Kasumi-1 (cell line): ENCODE results near the gene CHST14.

Source experiments
- DNase-seq, 2 experiments: peaks; one replicate each; lab custom pipeline; 2025; lab: John Stamatoyannopoulos, UW

CHST14 gene

DNA sequence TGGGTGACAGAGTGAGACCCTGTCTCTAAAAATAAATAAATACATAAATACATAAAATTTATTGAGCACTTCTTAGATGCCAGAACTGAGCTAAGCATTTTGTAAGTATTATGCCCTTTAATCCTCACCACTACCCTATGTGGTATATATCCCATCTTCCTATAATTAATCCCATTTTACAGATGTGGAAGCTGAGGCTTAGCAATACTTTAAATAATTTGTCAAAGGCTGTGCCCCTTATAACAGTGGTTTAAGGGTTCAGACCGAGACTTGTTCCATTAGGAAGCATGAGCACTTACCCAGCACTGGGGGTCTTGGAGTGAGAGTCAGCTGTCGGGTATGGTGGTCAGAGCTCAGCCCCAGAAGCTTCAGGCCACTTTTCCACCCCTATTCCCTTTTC, 7.5 kb upstream of the CHST14 start:
- DNase-seq, result no peak

DNA sequence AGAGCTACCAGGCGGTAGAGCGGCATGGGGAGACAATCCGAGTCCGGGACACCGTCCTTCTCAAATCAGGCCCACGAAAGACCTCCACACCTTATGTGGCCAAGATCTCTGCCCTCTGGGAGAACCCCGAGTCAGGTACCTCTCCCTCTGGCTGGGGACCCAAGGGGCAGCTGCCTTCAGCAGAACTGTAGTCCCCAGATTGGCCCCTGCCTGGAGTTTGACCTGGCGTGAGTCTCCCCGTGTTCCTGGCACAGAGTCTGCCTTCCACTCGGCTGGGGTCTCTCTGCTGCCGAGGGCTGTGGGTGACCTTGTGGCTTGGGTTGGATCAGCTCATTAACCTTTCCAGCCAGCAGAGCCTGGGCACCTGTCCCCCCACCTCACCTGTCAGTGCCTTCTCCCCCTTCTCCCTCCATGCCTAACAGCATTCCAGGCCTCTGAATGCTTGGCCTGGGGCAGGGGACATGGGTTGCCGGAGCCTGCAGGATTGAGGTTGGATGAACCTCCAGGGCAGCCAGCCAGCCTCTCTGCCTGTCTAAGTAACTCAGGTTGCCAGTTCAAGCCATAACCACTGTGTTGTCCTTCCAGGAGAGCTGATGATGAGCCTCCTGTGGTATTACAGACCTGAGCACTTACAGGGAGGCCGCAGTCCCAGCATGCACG, 6.8 kb upstream of the CHST14 start:
- DNase-seq, result no peak

GRCh38 chr15:40464595-40465185, 6.1 kb upstream of the CHST14 start:
- DNase-seq, result no peak

- DNase-seq, result no peak
These were observed 4.8 kb upstream of the CHST14 start for GRCh38 chr15:40465939-40466338.

DNA sequence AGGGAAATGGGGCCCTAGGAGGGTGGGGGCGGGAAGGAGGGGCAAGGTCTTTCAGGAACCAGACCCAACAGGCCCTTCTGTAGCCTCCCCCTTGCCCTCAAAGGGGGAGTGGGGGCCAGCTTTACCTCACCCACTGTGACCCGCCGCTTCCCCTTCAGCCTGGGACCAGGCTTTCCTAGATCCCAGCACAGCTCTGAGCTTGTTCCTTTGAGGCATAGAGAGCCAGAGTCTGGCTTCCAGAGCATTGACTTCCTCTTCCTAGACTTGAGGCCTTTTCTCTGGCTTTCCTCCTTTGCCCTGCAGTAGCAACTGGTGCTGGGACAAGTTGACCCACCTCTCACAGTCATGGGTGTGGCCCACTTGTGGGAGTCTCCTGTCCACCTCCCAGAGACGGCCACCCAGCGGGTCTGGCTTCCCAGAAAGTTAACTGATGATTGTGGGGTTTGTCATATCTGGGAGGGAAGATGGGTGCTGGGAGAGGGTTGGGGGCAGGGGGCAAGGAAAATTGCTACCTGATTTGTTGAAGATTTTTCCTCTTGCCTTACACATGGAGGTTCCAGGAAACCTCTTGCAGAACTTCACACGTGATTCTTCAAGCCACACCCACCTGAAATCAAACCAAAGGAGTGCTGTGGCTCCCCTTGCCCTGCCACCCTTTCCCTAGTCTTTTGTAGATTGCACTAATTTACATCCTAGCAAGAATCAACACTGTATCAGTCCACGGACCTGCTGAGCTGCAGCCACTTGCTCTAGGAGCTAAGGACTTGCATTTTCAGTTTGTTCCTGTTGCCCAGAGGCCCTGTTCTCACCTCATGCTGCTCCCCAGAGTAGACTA, 4.1 kb upstream of the CHST14 start:
- no peak for DNase-seq

DNA sequence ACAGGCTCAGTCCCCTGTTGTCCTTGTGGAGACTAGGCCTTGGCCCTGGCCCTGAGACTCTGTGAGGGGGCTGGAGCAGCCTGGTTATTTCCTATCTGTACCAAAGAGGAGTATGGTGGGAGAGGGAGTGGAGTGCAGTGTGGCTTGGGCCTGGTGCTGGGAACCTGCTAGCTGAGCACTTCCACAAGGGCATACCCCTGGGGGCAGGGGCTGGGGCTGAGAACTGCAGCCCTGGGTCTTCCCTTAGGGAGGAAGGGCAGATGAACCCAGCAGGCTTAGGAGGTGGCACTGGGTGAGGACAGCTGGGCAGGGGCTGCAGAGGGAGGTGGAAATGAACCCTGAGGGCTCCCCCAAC, 3.5 kb upstream of the CHST14 start:
- no peak for DNase-seq

GRCh38 chr15:40468898-40469331, 1.9 kb upstream of the CHST14 start:
- DNase-seq, result no peak

GRCh38 chr15:40469776-40470390, 901 bp upstream of the CHST14 start:
- DNase-seq, result no peak

GRCh38 chr15:40471105-40471807, 472 bp downstream of the CHST14 start:
- no peak for DNase-seq

GRCh38 chr15:40471808-40472150, 995 bp downstream of the CHST14 start:
- peak in 1 of 2 experiments; percentile 8 for DNase-seq

GRCh38 chr15:40472171-40472727, 1.5 kb downstream of the CHST14 start:
- no peak for DNase-seq

DNA sequence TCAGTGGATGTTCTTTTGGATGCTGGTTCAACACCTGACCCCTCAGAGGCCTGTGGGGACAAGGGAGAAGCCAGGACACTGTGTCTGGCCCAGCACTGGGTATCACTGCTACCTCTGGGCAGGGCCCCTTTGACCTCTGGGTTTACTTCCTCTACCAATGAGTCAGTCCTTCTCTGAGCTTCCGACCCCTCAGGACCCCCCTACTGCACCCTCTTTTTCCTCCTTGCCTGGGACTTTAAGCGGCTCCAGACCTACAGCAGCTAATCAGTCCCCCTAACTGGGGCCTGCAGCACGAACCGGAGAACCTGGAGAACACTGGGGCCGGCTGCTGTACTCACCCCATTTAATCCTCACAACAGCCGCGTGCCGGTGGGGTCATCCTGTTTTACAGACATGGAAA, 3.8 kb downstream of the CHST14 start:
- DNase-seq, result no peak

DNA sequence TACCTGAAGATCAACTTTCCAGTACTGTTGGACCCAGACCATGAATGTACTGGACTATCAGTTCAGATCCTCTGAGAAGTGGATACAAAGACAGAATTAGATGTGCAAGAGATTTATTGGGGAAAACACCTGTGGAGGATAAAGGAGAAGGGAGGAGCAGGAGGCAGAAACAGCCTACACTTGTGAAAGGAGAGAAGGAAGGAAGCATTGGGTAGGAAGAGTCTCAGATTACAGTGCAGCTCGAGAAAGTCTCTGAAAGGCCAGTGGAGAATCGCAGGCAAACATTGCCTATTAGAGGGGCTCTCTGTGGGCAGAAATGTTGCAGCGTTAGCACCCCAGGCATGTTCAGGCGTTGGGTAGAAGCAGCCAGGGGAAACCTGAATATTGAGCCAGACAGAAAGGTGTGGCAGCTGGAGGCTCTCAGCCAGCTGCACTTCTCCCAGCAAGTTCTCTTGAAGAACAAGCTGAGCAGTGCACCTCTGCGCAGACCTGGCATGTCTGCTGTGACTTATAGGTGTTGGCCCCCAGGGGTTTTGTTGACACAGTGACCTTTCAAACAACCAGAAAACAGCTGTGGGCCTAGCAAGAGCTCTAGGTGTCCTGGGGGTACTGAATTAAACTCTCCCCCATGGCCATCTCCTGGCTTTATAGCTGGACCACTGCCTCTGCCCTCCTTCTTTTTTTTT, 7.0 kb downstream of the CHST14 start:
- peak in 1 of 2 experiments; percentile 15 for DNase-seq

- no peak for DNase-seq
These were observed 8.2 kb downstream of the CHST14 start for GRCh38 chr15:40479024-40479423.

GRCh38 chr15:40481341-40482074, 10.7 kb downstream of the CHST14 start:
- DNase-seq, result no peak

GRCh38 chr15:40483919-40484318, 13.1 kb downstream of the CHST14 start:
- DNase-seq, result no peak

DNA sequence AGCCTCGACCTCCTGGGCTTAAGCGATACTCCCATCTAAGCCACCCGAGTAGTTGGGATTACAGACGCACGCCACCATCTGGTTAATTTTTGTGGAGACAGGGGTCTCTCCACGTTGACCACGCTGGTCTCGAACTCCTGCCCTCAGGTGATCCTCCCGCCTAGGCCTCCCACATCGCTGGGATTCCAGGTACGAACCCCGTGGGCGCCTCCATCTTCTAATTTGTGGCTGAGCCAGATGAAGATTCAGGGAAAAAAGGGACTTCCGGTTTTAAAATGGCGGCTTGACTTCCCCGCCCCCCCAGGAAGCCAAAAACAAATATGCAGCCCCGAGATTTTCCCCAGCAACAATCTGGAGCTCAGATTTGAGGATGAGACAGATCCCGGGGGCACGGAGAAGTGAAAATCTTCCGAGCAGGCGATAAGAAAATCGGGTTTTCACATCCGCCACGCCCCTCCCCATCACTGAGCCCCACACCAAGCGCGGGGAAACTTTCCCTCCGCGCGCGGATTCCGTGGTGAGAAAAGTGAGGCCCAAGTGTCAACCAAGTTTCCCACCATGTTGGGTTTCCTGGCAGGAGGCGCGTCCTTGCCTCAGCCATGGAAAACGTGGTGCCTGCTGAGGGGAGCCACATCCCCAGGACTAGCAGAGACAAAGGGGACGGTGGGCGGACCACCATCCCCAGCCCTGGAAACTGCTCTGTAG, 15.4 kb downstream of the CHST14 start:
- no peak for DNase-seq

DNA sequence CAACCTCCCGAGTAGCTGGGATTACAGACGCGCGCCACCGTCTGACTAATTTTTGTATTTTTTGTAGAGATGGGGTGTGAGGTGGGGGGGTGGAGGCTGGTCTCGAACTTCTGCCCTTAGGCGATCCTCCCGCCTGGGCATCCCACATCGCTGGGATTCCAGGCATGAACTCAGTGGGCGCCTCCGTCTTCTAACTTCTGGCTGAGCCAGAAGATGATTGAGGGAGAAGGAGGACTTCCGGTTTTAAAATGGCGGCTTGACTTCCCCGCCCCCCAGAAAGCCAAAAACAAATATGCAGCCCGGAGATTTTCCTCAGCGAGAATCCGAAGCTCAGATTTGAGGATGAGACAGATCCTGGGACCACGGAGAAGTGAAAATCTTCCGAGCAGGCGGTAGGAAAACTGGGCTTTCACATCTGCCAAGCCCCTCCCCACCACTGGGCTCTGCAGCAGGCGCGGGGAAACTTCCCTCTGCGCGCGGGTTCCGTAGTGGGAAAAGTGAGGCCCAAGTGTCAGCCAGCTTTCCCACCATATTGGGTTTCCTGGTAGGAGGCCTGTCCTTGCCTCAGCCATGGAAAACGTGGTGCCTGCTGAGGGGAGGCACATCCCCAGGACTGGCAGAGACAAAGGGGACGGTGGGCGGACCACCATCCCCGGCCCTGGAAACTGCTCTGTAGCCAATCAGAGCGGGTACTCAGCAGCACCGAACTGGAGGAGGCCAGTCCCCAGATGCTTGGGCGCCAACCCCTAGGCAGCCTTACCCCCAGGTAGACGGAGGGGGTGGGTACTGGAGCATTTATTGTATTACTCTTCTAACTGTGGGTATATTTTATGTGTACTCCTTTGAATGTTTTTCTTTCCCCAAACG, 17.3 kb downstream of the CHST14 start:
- no peak for DNase-seq
